CD4-positive, alpha-beta T cell (primary cell): ENCODE results near the gene NHLRC1. TPM values are rescaled to one million over a fixed set of nuclear protein-coding genes. Genes with fewer than 3 reads are reported as not detected.

Experiments
- ATAC-seq: fragments of 200-7000 bp; cut with Tn5 transposase; one replicate; pipeline ENCODE4 v1.10.0; 2022; ENCODE audit warnings: mild to moderate bottlenecking; ENCODE audit not compliant: poor library complexity
- CTCF ChIA-PET: fragments of 350-600 bp; sonication (Branson Sonifier 250); formaldehyde crosslinking; loops from one replicate; lab custom pipeline; 2021; ENCODE audit warnings: antibody characterized with exemption, inconsistent platforms; lab: Charles Lee
- POLR2A ChIA-PET: fragments of 350-600 bp; sonication (Branson Sonifier 250); formaldehyde crosslinking; loops from one replicate; lab custom pipeline; 2021; ENCODE audit warnings: antibody characterized with exemption, inconsistent platforms; lab: Charles Lee
- DNase-seq, 14 experiments: peaks; one replicate each; pipeline ENCODE4 v3.0.0-alpha.2; 2013 to 2020; ENCODE audit warnings: mixed read lengths in 2 of 14
- H3K27ac ChIP-seq, 2 donors: one replicate each; pipeline versions ENCODE4 v1.5.1 to v1.7.0; 2013; ENCODE audit warnings: low read length in 2 of 2, low read depth in 1 of 2, mild to moderate bottlenecking in 1 of 2
- H3K27me3 ChIP-seq, 2 experiments: 1 replicate in 1 of 2; 2 replicates in 1 of 2; pipeline versions ENCODE4 v1.6.1 to v1.7.0; 2013; ENCODE audit warnings: low read length in 2 of 2, control low read depth in 1 of 2, mild to moderate bottlenecking in 1 of 2, moderate library complexity in 1 of 2; ENCODE audit not compliant: insufficient read depth in 2 of 2, control insufficient read depth in 1 of 2
- H3K36me3 ChIP-seq: one replicate; pipeline ENCODE4 v1.6.1; 2013; ENCODE audit warnings: low read length, control low read depth; ENCODE audit not compliant: insufficient read depth
- H3K4me1 ChIP-seq: one replicate; pipeline ENCODE4 v1.6.1; 2013; ENCODE audit warnings: low read length, control low read depth; ENCODE audit not compliant: insufficient read depth
- H3K4me3 ChIP-seq: one replicate; pipeline ENCODE4 v1.5.1; 2013; ENCODE audit warnings: mild to moderate bottlenecking, low read length, moderate library complexity
- H3K9me3 ChIP-seq, 2 experiments: 1 replicate in 1 of 2; 2 replicates in 1 of 2; pipeline versions ENCODE4 v1.6.1 to v1.7.0; 2013; ENCODE audit warnings: low read length in 2 of 2, mild to moderate bottlenecking in 2 of 2, control low read depth in 1 of 2, moderate library complexity in 1 of 2; ENCODE audit not compliant: control insufficient read depth in 1 of 2, insufficient read depth in 1 of 2
- H3K27ac Mint-ChIP-seq: one replicate; pipeline ENCODE4 v1.8.0; 2020; ENCODE audit warnings: mixed read lengths
- H3K27me3 Mint-ChIP-seq: one replicate; pipeline ENCODE4 v1.8.0; 2021; ENCODE audit warnings: mixed read lengths
- H3K36me3 Mint-ChIP-seq: one replicate; pipeline ENCODE4 v1.8.0; 2021; ENCODE audit warnings: low read depth, mixed read lengths
- H3K4me1 Mint-ChIP-seq: one replicate; pipeline ENCODE4 v1.8.0; 2021; ENCODE audit warnings: low read depth, mixed read lengths
- H3K4me3 Mint-ChIP-seq: one replicate; pipeline ENCODE4 v1.8.0; 2020; ENCODE audit warnings: mild to moderate bottlenecking, mixed read lengths
- H3K9me3 Mint-ChIP-seq: one replicate; pipeline ENCODE4 v1.8.0; 2020; ENCODE audit warnings: mixed read lengths
- CTCF ChIP-seq: fragments of 200-600 bp; IDR thresholded peaks from one replicate; pipeline ENCODE4 v1.8.0; 2022; ENCODE audit warnings: antibody characterized with exemption, mild to moderate bottlenecking
- intact Hi-C, 2 experiments: fragments of 100-400 bp; cut with DNase I in 1 of 2; cut with micrococcal nuclease in 1 of 2; formaldehyde crosslinking; loops; one replicate each; pipeline versions ENCODE4 v1.15.1 to v1.9.0; 2023 to 2025; cut with DNase I, micrococcal nuclease
- total RNA-seq, 174 experiments: library from RNA in 2 of 174; stranded (reverse) in 2 of 174; gene quantifications; one replicate each; pipeline ENCODE4 v1.2.3 and lab custom pipeline; 2021 to 2026

The NHLRC1 gene
- total RNA-seq, 2 experiments from 2014 or later = 0.11 TPM; not detected in 1

GRCh38 chr6:18141805-18142590, 19.5 kb upstream of the NHLRC1 start:
- Histone ChIP-seq H3K9me3 (no peaks in the 10 kb centered on the region), H3K27ac (no peak overlapping the region), H3K4me1 (no peaks in the 10 kb centered on the region), H3K36me3 (peaks cover 63% of the 10 kb centered on the region), H3K27me3 (no peaks in the 10 kb centered on the region), H3K4me3 (no peak overlapping the region)
- Mint-ChIP-seq H3K4me1 (no peaks in the 10 kb centered on the region), H3K27me3 (no peaks in the 10 kb centered on the region), H3K27ac (no peak overlapping the region), H3K4me3 (no peak overlapping the region), H3K36me3 (peaks cover 72% of the 10 kb centered on the region), H3K9me3 (no peaks in the 10 kb centered on the region)
- DNase-seq (no peak), ATAC-seq (no peak)
- POLR2A ChIA-PET = no interaction called here
- intact Hi-C loops = no loop called here
- no peak for TF ChIP-seq CTCF
- CTCF ChIA-PET = no interaction called here

- Mint-ChIP-seq H3K36me3 (peaks cover 70% of the 10 kb centered on the region), H3K27ac (no peak overlapping the region), H3K4me1 (peaks cover 3% of the 10 kb centered on the region), H3K9me3 (no peaks in the 10 kb centered on the region), H3K27me3 (no peaks in the 10 kb centered on the region), H3K4me3 (no peak overlapping the region)
- ATAC-seq (no peak), DNase-seq (no peak)
- POLR2A ChIA-PET = no interaction called here
- Histone ChIP-seq H3K36me3 (peaks cover 51% of the 10 kb centered on the region), H3K4me1 (no peaks in the 10 kb centered on the region), H3K4me3 (no peak overlapping the region), H3K9me3 (no peaks in the 10 kb centered on the region), H3K27ac (no peak overlapping the region), H3K27me3 (no peaks in the 10 kb centered on the region)
- intact Hi-C loops = no loop called here
- TF ChIP-seq CTCF = no peak
- CTCF ChIA-PET = no interaction called here
Observed at GRCh38 chr6:18139935-18140621, 17.6 kb upstream of the NHLRC1 start.

GRCh38 chr6:18138906-18139305, 16.4 kb upstream of the NHLRC1 start:
- Histone ChIP-seq H3K4me1 (no peaks in the 10 kb centered on the region), H3K9me3 (no peaks in the 10 kb centered on the region), H3K36me3 (peaks cover 52% of the 10 kb centered on the region), H3K4me3 (no peak overlapping the region), H3K27ac (no peak overlapping the region), H3K27me3 (no peaks in the 10 kb centered on the region)
- CTCF ChIA-PET = no interaction called here
- intact Hi-C loops = no loop called here
- no peak overlapping the region for H3K4me3 Mint-ChIP-seq
- peaks cover 77% of the 10 kb centered on the region for H3K36me3 Mint-ChIP-seq
- peaks cover 3% of the 10 kb centered on the region for H3K4me1 Mint-ChIP-seq
- H3K27me3 Mint-ChIP-seq = no peaks in the 10 kb centered on the region
- POLR2A ChIA-PET = no interaction called here
- H3K9me3 Mint-ChIP-seq = no peaks in the 10 kb centered on the region
- ATAC-seq = no peak
- no peak for DNase-seq
- TF ChIP-seq CTCF = no peak
- no peak overlapping the region for H3K27ac Mint-ChIP-seq
